ENCODE measurements around the gene PLPP2.

The PLPP2 gene

DNA sequence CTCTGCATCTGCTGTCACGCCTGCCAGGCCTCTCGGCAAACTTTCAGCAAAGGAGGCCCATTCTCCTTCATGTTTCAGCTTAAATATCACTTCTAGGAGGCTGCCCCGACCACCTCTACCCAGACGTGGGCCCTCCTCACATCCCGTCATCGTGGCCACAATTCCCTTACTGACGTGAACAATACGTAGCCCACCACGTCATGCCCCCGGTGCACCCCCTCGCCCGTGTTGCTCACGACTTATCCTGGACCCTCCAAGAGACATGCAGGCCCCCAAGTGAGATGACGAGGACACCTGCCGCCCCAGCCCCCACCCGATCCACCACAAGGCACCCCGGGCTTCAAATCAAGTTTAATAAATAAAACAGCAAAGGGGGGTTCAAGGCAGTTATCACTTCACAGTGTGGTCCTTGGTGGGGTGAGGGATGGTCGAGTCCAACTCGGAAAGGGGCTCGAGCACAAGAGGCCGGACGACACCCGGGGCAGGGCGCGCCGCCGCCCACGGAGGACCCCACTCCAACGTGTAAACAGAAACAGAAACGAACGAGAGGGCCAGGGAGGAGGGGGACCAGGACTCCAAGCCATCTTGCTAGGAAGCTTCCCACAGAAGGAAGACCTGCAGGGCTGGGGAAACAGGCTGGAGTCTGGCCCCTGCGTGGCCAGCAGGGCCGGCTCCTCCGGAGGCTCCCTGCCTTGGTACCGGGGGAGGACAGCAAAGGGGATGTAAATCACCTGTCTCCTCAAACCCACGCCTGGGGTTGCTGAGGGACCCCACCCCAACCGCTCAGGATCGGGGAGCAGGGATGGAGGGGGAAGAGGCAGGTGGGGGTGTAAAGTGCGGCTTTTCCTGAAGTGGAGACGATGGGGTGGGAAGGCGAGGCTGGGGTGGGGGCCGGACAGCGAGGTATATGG, 14.3 kb upstream of the PLPP2 start:
- H3K9me3 ChIP-seq (ENCODE audit: control insufficient read depth, insufficient read depth, low read length), result no peaks in the 10 kb centered on the region
- H3F3A ChIP-seq (ENCODE audit: control insufficient read depth, insufficient read depth), result no peaks in the 10 kb centered on the region
- H3K27me3 ChIP-seq (ENCODE audit: control insufficient read depth, low read length), result no peaks in the 10 kb centered on the region
- H3K36me3 ChIP-seq (ENCODE audit: control insufficient read depth, low read length), result peaks cover 25% of the 10 kb centered on the region
- no peaks in the 10 kb centered on the region for H3K4me1 ChIP-seq (ENCODE audit: control insufficient read depth, low read length)
- H3K79me2 ChIP-seq (ENCODE audit: control insufficient read depth, low read length), result 0 out of 2 replicates have a peak, but pooled peaks cover 2% of the 10 kb centered on the region
- no peaks in the 10 kb centered on the region for H4K20me1 ChIP-seq (ENCODE audit: control insufficient read depth, insufficient read depth, low read depth, low read length)
- H3K4me3 ChIP-seq (ENCODE audit: low read length), result no peak overlapping the region
- H3K27ac ChIP-seq (ENCODE audit: low read depth, low read length), result no peak overlapping the region
- no peaks in the 10 kb centered on the region for H3K9me2 ChIP-seq (replicated peaks; ENCODE audit: control insufficient read depth, low read length)
- no peak for TF ChIP-seq EZH2phosphoT487 (IDR thresholded peaks at IDR 0.05; ENCODE audit: borderline replicate concordance, low read length)
- TF ChIP-seq, protein P1, sequence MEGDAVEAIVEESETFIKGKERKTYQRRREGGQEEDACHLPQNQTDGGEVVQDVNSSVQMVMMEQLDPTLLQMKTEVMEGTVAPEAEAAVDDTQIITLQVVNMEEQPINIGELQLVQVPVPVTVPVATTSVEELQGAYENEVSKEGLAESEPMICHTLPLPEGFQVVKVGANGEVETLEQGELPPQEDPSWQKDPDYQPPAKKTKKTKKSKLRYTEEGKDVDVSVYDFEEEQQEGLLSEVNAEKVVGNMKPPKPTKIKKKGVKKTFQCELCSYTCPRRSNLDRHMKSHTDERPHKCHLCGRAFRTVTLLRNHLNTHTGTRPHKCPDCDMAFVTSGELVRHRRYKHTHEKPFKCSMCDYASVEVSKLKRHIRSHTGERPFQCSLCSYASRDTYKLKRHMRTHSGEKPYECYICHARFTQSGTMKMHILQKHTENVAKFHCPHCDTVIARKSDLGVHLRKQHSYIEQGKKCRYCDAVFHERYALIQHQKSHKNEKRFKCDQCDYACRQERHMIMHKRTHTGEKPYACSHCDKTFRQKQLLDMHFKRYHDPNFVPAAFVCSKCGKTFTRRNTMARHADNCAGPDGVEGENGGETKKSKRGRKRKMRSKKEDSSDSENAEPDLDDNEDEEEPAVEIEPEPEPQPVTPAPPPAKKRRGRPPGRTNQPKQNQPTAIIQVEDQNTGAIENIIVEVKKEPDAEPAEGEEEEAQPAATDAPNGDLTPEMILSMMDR (IDR thresholded peaks at IDR 0.05; ENCODE audit: low read depth, low read length, poor library complexity, severe bottlenecking), result no peak
- no peak overlapping the region for H3K4me2 ChIP-seq (ENCODE audit: low read length)

DNA sequence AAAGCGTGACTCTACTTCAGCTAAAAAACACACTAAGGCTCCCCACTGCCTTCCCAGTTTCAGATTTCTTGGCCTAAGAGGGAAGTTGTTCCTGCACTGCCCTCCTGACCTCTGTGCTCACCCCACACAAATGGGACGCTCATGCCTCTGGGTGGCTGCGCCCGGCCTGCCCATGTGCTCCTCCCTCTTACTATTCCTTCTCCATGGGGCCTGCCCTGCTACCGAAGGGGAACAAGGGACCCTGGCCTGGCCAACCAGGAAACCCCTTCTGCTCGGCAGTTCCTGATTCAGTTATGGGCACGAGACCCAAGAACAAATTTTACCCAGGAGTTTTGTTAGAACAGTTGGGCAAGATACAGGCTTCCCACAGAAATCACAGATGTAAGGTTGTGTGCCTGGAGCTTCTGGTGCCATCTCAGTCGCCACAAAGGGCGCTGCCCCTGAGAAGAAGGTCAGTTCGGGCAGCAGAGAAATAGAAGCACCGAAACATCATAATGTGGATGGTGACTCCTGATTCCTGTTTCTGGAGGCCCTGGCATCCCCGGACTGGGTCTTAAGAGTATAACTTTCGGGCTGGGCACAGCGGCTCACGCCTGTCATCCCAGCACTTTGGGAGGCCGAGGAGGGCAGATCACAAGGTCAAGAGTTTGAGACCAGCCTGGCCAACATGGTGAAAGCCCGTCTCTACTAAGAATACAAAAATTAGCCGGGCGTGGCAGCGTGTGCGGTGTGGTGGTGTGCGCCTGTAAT, 5.4 kb upstream of the PLPP2 start:
- no peaks in the 10 kb centered on the region for H3F3A ChIP-seq (ENCODE audit: control insufficient read depth, insufficient read depth)
- peaks cover 12% of the 10 kb centered on the region for H3K27me3 ChIP-seq (ENCODE audit: control insufficient read depth, low read length)
- no peak overlapping the region for H3K27ac ChIP-seq (ENCODE audit: low read depth, low read length)
- H3K4me2 ChIP-seq (ENCODE audit: low read length), result no peak overlapping the region
- TF ChIP-seq EZH2phosphoT487 (IDR thresholded peaks at IDR 0.05; ENCODE audit: borderline replicate concordance, low read length), result no peak
- TF ChIP-seq, protein P1 (IDR thresholded peaks at IDR 0.05; ENCODE audit: low read depth, low read length, poor library complexity, severe bottlenecking), result no peak
- no peaks in the 10 kb centered on the region for H3K79me2 ChIP-seq (ENCODE audit: control insufficient read depth, low read length)
- H3K4me1 ChIP-seq (ENCODE audit: control insufficient read depth, low read length), result no peaks in the 10 kb centered on the region
- no peaks in the 10 kb centered on the region for H4K20me1 ChIP-seq (ENCODE audit: control insufficient read depth, insufficient read depth, low read depth, low read length)
- no peaks in the 10 kb centered on the region for H3K9me3 ChIP-seq (ENCODE audit: control insufficient read depth, insufficient read depth, low read length)
- no peaks in the 10 kb centered on the region for H3K9me2 ChIP-seq (replicated peaks; ENCODE audit: control insufficient read depth, low read length)
- H3K4me3 ChIP-seq (ENCODE audit: low read length), result no peak overlapping the region
- no peaks in the 10 kb centered on the region for H3K36me3 ChIP-seq (ENCODE audit: control insufficient read depth, low read length)

DNA sequence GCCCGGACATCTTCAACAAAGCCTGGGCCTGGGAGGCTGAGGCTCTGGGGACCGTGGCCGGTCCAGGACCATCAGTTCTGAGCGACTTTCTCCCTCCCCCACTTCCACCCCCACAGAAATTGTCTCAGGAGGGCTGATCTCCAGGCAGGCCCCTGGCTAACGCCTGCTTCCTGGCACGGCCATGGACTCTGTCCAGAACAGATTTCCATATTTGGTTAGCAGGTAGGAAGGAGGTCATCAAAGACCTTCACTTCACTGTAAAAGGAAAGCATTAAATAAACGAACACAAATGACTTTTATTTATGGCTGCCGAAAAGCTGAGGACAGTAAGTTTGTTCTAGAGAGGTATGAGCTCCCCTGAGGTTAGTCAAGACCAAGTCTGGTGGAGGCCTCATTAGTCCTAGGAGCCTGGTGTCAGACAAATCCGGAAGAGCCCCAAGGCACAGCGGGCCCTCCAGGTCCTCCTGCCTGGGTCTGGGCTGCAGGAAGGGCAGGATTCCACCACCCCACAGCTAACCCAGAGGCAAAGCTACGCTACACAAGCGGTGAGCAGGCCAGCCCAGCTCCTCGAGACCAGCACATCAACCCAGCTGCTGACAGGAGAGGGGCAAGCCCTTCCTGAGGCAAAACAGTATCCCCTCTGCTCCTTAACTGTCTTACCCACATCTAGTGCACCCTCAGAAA, 4.6 kb upstream of the PLPP2 start:
- Histone ChIP-seq H3K9me3 (ENCODE audit: control insufficient read depth, insufficient read depth, low read length) (no peaks in the 10 kb centered on the region), H3K9me2 (replicated peaks; ENCODE audit: control insufficient read depth, low read length) (no peaks in the 10 kb centered on the region), H3K27ac (ENCODE audit: low read depth, low read length) (no peak overlapping the region), H3K36me3 (ENCODE audit: control insufficient read depth, low read length) (no peaks in the 10 kb centered on the region), H3K4me2 (ENCODE audit: low read length) (no peak overlapping the region), H3K4me3 (ENCODE audit: low read length) (no peak overlapping the region), H4K20me1 (ENCODE audit: control insufficient read depth, insufficient read depth, low read depth, low read length) (no peaks in the 10 kb centered on the region), H3K27me3 (ENCODE audit: control insufficient read depth, low read length) (peaks cover 12% of the 10 kb centered on the region), H3F3A (ENCODE audit: control insufficient read depth, insufficient read depth) (no peaks in the 10 kb centered on the region), H3K79me2 (ENCODE audit: control insufficient read depth, low read length) (no peaks in the 10 kb centered on the region), H3K4me1 (ENCODE audit: control insufficient read depth, low read length) (no peaks in the 10 kb centered on the region)
- TF ChIP-seq EZH2phosphoT487 (IDR thresholded peaks at IDR 0.05; ENCODE audit: borderline replicate concordance, low read length), result no peak
- TF ChIP-seq, protein P1 (IDR thresholded peaks at IDR 0.05; ENCODE audit: low read depth, low read length, poor library complexity, severe bottlenecking), result no peak
